Stimulated activated CD8-positive, alpha-beta memory T cell treated with anti-CD3 and anti-CD28 coated beads, Interleukin-7, amount 100 ng/mL, for 1 hour (primary cell): ENCODE results near the gene DMWD.

Source experiments
- DNase-seq, 2 donors: peaks; one replicate each; pipeline ENCODE4 v3.0.0-alpha.2; 2020; ENCODE audit warnings: low read depth in 2 of 2

Gene DMWD

DNA sequence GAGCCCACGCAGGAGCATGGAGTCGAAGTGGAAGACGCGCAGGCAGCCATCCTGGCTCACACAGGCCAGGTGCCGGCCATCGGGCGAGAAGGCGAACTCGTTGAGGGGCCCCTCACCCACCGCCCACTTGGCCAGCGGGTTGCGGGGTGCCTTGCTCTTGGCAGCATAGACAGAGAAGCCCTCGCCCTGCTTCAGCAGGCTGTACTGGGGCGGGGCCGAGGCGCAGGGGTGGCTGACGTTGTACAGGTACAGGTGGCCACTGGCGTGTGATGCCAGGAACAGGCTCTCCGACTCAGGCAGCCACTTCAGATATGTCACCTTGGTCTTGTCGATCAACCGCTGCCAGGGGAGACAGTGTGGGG lies 6.1 kb downstream of the DMWD start:
- no peak for DNase-seq

DNA sequence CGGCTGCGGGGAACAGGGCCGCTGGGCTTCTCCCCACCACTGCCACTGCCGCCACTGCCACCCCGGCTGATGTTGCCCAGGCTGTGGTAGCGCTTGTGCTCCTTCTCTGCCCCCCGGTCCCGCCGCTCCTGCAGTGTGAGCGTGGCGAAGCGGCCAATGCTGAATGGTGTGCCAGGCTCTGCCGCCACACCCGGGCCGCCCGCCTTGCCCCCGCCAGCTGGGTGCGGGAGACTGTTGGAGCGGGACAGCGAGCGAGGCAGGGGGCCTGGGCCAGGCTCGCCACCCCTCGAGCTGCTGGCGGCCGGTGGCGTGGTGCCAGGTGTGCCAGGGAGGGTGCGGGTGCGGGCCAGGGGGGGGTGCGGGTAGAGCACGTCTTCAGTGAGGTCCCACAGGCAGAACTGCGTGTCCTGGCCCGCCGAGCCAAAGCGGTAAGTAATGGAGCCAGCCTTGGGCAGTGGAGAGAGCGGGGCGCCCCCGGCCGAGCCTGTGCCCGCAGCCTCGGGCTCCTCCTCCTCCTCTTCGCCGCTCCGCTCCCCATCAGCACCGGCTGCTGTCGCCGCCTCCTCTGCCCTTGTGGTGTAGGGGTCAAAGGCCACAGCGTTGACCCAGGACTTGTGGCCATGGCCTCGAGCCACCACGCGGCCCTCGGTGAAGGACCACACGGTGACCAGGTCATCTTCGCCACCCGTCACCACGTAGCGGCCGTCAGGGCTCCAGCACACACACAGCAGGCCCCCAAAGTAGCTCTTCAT lies 6.7 kb downstream of the DMWD start:
- no peak for DNase-seq

DNA sequence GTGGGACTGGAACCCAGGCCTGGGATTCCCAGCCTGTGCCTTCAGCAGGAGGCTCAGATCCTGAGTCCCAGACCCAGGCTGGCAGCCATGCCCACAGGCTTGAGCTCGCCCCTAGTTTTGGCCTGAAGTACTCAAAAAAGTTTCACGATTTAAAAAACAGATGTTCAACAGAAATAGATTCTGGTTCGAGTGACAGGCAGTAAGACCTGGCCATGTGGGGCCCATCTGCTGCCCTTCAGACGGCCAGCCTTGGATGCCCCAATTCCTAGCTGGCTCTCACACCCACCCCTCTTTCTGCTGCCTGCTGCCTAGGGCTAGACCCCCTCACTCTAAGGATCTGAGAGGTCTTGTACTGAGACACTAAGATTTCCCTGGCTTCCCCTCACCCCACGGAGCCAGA lies 7.5 kb downstream of the DMWD start:
- no peak for DNase-seq

DNA sequence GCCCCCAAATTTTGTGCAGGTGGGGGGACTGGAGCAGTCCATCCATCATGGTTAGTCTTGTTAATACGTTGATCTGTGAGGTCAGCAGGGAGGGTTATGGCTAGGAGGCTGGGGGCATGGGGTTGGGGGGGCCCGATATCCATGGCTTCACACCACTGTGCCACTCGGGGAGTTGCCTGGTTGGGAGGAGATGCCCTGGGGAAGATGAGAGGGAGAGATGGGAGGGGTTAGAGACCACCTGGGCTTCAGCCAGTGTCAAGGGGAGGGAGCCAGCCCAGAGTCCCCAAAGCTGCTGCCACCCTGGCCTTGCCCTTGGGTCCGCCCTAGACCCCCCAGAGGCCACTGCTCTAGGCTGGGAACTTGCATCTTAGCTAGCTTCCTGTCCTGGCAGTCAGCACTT lies 8.5 kb downstream of the DMWD start:
- no peak for DNase-seq

DNA sequence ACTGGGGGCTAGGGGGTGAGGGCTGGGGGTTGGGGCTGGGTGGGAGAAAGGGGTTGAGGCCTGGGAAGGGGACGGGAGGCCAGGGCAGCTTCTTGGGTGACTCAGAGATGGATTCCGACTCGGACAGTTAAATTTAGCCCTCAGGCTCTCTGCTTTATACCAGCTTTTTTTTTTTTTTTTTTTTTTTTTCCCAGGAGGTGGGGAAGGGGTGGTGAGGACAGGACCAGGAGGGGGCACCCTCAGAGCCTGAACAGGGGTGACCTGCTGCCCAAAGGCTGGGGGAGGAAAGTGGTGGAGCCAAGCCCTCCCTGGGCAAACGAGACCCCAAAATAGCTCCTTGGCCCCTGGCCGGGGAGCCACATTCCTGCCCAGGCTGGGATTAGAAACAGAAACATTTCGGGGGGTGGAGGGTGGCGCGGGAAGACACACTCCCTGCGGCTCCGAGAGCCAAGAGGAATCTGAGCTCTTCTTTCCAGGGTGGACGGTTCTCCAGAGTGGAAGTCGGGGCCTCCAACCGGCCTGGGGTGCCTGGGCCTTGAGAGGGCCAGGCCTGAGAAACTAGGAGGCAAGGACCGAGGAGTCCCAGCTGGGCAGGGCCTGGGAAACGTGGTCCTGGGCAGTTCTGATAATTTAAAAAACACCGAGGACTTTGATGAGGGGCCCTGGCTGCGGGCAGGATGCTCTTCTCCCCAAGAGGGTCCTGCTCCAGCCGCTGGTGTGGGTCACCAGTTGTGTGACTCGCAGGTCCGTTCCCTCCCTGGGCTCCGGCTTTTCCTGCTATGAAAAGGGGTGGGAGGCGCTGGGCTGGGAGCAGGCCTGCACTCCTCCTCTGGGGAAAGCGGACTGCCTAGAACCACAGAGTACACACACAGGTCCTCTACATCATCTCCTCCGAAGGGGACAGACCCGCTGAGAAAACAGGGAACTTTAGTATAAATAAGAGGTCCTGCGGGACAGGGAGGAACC lies 9.5 kb downstream of the DMWD start:
- no peak for DNase-seq

DNA sequence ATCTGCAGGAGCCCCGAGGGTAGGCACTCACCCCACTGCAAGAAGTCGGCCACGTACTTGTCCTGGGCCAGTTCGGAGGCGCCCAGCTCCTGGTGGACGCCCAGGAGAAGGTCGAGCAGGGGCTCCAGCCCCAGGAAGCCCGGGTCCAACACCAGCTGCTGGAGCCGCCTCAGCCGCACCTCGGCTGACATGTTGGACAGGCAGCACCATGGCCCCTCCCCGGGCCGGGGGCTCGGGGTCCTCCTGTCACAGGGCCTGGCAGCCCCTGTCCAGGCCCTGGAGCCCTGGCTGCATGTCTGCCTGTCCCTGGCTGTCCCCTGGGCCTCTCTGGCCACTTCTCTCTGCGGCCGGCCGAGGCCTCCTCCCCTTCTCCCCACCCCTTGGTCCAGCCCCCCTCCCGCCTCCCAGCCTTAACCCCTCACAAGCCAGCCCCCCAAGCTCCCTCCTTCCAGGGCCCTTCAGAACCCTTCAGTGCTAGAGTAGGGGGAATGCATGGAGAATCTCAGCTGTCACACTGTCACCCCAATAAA lies 10.4 kb downstream of the DMWD start, which contains the start of gene DMPK:
Gene DMPK (minus strand): TSS at position 329 of the 530 bp plus-strand sequence. CDS start 138 bp downstream, at position 191.
- DNase-seq, result no peak

DNA sequence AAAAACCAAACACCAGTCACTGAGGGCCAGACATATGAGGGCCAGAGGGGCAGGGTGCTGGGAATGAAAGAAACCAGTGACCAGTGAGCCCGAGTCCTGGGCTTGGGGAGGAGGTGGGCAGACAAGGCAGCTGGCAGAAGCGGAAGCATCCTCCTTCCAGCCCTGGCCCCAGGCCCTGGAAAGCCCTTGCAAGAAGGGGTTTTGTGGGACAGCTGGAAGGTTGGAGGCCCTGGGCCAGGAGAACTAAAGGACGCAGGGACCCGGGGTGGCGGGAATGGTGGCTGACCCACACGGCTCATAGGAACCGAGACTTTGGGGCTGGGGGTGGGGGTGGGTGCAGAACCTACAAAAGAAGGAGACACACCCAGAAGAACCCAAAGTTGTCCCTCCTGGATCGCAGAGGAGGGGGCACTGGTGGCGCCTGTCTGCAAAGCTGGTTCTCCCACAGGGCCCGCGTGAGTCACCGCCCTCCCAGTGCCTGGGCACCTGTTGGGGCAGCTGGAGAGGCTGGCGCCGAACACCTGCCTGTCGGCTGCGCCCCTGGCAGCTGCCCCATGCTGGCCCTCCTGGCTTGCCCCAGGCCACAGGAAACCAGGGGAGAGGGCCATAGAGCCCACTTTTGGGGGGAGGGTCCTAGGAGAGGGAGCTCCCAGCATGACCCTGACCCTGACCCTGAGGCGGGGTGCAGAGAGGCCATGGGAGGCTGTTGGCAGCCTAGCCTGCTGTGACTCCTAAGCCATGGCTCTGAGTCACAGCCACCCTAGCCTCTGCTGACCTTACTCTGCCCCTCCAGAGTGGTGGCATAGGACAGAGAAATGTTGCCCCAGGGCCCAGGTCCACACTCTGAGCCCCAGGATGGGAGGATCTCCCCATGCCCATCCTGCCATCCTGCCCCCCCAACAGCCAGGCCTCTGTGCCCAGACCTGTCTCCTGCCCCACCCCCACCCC lies 11.2 kb downstream of the DMWD start:
- DNase-seq, result no peak

DNA sequence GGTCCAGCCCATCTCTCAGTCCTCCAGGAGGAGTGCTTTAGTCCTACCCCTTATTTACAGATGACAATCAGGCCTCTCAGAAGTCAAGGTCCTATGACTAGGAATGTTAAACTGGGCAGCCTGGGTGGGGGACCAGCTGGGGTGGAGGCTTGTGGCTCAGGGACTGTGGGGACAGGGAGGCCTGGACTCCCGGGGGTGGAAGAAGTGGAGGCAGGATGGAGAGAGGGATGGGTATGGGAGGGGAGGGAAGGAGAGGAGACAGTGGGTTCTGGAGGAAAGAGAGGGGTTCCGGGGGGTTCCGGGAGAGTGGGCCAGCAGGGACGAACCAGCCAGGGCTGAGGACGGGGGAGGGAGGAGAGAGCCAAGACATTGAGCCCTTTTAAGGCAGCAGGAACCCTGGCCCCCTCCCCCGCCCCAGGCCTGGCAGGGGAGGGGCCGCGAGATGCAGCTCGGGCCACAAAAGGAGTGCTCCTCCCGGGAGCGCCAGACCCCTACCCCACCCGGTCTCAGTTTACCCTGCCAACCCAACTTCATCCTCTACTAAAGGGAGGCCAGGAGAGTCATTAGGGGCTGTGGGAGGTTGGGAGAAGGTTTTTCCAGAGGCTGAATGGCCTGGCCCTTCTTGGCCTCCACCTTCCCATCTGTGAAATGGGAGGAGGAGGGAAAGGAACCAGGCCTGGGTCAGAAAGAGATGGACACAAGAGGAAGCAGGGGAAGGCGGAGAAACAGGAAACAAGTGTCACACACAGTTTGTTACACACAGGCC lies 12.0 kb downstream of the DMWD start:
- no peak for DNase-seq

DNA sequence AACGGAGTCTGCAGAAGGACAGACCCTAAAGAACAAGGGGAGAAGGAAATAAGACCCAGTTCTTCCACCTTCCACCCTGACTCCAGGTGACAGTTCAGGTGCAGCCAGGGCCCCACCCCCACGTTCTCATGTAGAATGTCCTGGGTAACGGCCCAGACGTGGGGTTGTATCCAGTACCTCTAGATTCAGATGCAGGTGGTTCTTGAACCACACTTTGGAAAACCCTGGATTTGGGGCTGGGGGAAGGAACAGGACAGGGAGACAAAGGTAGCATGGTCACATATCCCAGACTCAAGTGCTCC lies 12.5 kb downstream of the DMWD start:
- DNase-seq, result no peak

DNA sequence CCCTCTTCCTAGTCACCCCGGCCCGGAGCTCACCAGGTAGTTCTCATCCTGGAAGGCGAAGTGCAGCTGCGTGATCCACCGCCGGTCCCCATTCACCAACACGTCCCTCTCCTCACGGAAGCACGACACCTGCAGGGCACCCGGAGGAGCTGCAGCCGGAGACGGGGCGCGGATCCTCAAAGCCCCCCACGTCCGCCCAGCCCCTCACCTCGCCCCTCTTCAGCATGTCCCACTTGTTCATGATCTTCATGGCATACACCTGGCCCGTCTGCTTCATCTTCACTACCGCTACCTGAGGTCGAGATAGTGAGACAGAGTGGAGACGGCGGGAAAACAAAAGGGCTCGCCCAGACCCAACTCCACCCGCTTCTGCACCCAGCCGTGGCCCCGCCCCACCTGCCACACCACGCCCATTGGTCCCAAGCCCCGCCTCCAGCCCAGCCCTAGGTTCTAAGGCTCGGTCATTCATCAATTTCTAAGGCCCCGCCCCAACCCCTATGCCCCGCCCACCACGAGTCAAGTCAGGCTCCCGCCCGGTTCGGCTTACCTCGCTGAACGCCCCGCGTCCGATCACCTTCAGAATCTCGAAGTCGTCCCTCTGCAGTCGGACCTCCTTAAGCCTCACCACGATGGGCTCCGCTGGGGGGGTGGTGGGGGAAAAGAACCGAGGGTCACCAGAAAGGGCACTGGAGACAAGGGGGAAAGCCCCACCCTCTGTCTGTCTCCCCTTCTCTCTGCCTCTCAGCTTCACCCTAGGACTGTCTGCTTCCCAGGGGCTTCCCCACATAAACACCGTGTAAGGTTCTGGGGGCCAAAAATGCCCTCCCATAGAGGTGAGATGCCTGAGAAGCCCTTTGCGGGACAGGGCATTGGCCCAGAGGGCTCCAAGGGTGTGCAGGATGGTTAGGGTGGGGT lies 13.2 kb downstream of the DMWD start:
- DNase-seq, result peak; percentile 52 to 61

DNA sequence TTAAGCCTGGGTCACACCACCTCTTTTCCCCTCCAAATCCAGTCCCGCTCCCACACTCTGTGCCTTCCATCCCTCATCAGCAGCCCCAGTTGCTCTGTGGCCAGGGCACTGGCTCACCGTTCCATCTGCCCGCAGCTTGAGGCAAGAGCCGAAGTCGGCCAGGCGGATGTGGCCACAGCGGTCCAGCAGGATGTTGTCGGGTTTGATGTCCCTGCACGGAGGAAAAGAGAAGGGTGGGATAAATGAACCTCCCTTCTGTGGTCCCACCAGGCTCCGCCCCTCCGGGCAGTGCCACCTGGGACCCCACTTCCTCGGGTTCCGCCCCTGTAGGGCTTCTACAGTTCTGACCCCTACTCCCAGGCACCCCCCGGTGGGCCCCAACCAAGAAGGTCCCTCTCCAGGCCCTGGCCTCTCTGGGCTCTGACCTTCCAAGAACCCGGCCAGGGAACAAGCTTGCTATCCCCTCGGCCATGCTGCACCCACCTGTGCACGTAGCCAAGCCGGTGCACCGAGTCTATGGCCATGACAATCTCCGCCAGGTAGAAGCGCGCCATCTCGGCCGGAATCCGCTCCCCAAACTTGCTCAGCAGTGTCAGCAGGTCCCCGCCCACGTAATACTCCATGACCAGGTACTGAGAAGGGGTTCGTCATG lies 14.5 kb downstream of the DMWD start:
- no peak for DNase-seq

DNA sequence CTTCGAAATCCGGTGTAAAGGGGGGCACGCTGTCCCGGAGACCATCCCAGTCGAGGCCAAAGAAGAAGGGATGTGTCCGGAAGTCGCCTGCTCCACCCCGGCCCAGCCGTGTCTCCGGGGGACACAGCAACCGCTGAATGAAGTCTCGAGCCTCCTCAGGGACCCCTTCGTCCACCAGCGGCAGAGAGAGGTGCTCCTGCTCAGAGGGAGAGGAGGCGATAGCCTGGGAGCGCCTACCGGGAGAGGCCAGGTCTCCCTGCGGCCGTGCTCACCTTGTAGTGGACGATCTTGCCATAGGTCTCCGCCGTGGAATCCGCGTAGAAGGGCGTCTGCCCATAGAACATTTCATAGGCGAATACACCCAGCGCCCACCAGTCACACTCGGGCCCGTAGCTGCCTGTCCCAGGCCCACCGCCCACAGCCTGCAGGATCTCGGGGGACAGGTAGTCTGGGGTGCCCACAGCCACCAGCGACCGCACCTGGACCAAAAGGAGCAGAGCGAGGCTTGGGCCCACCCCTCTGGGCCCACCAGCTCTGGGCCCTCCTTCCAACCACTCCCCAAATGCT lies 15.2 kb downstream of the DMWD start:
- no peak for DNase-seq

DNA sequence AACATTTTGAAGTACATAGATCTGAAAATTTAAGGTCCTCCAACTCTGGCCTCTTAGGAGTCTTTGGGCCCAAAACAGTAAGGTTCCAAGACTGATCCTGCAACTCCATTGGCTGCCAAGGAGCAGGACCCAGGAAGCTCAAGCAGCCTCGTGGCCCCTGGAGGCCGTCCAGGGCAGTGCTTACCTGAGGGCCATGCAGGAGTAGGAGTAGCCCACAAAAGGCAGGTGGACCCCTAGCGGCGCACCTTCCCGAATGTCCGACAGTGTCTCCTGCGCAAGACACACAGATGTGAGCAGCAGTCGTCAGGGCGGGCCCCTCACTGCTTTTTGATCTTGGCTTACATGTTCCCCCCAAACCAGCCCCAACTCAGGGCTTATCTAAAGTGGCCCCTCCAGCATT lies 17.9 kb downstream of the DMWD start:
- no peak for DNase-seq

DNA sequence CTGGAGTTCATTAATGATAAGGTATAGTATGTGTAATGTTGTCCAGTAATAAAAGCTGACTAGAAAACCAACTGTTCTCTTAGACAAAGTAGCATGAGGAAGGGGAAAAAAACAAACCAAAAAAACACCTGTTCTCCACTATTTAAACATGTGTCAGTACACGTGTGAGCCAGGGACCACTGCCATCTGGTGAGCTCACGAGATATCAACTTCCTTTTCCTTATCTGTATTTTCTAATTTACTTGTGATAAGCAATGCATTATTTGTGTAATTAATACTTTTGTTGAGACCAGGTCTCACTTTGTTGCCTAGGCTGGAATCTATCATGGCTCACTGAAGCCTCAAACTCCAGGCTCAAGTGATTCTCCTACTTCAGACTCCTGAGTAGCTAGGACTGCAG lies 19.3 kb downstream of the DMWD start:
- no peak for DNase-seq

DNA sequence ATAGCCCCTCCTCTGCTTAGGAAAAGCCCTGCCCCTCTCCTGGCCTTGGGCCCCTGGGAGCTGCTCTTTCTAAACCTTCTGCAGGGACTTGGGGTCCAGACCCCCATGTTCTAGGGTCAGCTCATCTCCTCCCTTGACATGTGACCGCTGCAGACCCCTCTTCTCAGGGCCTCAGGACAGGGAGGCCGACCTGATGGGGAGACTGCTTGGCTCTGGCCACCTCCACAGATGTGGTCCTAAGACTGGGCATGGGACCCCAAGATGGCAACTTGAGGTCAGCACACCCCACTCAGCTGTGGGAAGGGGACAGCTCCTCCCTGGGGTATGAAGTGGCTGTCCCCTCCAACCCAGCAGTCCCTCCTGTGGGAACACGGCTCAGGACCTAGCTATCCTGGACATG lies 19.7 kb downstream of the DMWD start:
- no peak for DNase-seq

DNA sequence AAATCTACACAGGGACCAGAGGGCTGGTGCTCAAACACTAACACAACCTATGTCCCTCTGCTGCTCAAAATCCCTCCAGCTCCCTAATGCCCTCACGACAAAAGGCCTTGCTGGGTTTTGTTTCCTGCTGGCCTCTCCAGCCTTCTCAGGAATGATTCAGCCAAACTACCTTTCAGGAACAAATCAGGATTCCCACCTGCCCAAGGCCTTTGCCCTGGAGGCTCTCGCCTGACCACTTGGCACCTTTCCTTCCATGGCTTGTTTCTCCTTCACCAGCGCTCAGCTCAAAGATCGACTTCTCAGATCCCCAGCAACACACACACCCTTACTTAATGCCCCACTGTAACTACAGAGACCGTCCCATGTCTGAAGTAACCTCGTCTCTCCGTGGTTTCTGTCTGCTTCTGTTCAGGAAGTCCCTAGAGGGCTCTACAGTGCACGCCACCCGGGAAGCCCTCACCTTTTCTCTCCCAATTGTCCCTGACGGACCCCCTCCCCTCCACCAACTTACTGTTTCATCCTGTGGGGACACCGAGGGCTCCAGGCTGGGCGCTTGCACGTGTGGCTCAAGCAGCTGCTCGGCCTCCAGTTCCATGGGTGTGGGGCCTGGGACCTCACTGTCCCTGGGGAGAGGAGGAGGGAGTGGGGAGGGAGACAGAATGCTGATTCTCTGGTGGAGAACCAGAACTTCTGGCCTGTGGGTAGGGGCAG lies 20.4 kb downstream of the DMWD start:
- no peak for DNase-seq

DNA sequence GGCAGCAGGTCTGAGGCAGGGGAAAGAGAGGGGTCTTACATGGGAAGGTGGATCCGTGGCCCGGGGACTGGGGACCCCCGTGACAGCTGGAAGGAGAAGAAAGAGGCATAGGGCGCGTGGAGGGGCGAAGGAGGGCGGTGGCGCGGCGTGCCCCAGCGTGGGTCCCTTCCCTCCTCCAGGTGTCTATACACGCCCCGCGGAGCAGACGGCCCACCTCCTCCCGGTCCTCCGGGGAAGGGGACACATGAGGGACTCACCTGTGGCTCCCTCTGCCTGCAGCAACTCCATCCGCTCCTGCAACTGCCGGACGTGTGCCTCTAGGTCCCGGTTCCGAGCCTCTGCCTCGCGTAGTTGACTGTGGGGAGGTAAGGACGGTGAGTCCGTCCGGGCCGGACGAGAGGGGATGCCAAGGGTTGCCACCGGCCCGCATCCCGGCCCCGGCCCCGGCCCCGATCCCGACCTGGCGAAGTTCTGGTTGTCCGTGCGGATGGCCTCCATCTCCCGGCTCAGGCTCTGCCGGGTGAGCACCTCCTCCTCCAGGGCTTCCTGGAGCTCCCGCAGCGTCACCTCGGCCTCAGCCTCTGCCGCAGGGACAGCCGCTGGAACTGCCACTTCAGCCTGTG lies 21.2 kb downstream of the DMWD start:
- DNase-seq, result no peak
